ENCODE results near the gene NSUN4. TPM values are rescaled to one million over a fixed set of nuclear protein-coding genes. Genes with fewer than 3 reads are reported as not detected.
"Not testable (repeated sequence)": the region's sequence is repeated elsewhere in the genome, so short reads cannot be mapped to it uniquely, and the experiment has no call there.

NSUN4 gene
- total RNA-seq, 3 donors from 2014 or later = 18.5 to 20.6 (median 20.5) TPM

DNA sequence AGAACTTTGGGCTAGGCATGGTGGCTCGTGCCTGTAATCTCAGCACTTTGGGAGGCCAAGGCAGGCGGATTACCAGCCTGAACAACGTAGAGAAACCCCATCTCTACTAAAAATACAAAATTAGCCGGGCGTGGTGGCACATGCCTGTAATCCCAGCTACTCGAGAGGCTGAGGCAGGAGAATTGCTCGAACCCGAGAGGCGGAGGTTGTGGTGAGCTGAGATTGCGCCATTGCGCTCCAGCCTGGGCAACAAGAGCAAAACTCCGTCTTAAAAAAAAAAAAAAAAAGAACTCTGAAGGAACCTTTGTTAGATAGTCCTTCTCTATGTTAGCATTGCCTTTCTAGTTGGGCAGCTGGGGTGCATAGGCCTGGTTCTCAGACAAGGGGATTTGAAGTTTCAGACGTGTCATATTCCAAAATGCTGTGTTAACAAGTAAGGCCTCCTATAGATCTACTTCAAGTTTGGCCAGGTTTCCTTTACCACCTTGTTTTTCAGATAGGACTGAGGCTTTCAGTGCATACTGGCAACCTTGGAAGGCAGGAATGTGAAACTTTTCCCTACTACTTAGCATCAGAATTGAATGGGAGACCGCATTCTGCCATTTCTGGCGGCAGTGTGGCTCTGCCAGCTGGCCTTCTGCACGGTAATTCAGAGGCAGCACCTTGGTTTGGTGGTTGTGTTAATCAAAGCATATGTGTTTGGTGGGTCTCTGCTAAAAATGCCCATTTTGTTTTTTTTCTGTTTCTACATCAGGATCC lies 31.0 kb upstream of the NSUN4 start:
- no peaks in the 10 kb centered on the region for H3K9me3 ChIP-seq
- TF ChIP-seq, protein P1, sequence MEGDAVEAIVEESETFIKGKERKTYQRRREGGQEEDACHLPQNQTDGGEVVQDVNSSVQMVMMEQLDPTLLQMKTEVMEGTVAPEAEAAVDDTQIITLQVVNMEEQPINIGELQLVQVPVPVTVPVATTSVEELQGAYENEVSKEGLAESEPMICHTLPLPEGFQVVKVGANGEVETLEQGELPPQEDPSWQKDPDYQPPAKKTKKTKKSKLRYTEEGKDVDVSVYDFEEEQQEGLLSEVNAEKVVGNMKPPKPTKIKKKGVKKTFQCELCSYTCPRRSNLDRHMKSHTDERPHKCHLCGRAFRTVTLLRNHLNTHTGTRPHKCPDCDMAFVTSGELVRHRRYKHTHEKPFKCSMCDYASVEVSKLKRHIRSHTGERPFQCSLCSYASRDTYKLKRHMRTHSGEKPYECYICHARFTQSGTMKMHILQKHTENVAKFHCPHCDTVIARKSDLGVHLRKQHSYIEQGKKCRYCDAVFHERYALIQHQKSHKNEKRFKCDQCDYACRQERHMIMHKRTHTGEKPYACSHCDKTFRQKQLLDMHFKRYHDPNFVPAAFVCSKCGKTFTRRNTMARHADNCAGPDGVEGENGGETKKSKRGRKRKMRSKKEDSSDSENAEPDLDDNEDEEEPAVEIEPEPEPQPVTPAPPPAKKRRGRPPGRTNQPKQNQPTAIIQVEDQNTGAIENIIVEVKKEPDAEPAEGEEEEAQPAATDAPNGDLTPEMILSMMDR (IDR thresholded peaks at IDR 0.05) = no peak
- DNase-seq (no peak), ATAC-seq (no peak)
- intact Hi-C loops (cut with DNase I, micrococcal nuclease) = no loop called here
- H3K4me3 ChIP-seq = no peak overlapping the region
- peaks cover 32% of the 10 kb centered on the region for H3K4me1 ChIP-seq (ENCODE audit: low read depth)
- peaks cover 9% of the 10 kb centered on the region for H3K36me3 ChIP-seq (ENCODE audit: low read depth)

DNA sequence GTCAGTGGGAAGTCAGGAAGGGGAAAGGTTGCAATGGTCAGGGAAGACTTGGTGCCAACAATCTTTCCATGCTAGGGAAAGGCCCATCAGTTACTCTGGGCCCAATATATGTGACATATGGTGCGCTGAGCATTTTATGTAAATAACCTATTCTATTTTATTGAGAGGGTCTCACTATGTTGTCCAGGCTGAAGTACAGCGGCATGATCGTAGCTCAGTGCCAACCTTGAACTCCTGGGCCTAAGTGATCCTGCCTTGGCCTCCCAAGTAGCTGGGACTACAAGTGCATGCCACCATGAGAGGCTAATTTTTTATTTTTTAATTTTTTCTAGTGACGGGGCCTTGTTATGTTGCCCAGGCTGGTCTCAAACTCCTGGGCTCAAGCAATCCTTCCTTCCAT lies 30.3 kb upstream of the NSUN4 start:
- Histone ChIP-seq H3K36me3 (ENCODE audit: low read depth) (peaks cover 9% of the 10 kb centered on the region), H3K4me1 (ENCODE audit: low read depth) (peaks cover 25% of the 10 kb centered on the region), H3K4me3 (no peak overlapping the region), H3K9me3 (no peaks in the 10 kb centered on the region)
- TF ChIP-seq, protein P1 (IDR thresholded peaks at IDR 0.05) = no peak
- DNase-seq = no peak
- intact Hi-C loops (cut with DNase I, micrococcal nuclease) = no loop called here
- ATAC-seq = no peak

DNA sequence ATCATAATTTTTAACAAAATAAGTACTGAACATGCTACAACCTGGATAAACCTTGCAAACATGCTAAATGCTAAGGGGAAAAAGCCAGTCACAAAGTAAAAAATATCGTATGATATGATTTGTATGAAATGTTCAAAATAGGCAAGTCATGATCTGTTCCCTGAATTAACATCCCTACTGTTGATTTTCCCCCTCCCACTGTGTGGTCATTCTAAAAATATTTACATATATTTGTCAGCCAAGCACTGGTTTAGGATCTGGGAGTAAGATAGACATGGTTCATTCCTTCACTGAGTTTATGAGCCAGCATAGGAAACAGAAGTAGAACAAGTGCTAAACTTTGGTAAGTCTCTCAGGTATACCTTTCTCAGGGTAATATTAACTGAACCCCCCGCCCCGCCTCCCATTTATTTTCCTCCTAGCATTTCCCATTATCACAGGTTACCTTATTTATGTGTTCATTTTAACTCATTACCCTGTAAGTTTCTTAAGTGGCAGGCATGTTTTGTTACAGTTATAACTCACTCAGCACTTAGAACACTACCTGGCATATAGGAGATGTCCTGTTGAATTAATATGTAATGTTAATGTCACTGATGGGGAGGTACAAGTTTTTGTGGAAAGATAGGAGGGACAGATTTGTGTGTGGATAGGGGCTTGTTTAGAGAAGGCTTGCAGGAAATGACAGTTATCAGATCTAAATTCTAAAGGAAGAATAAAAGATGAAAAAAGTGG lies 24.8 kb upstream of the NSUN4 start:
- ATAC-seq = no peak
- no peaks in the 10 kb centered on the region for H3K4me1 ChIP-seq (ENCODE audit: low read depth)
- intact Hi-C loops (cut with DNase I, micrococcal nuclease) = no loop called here
- no peak for DNase-seq
- H3K9me3 ChIP-seq = no peaks in the 10 kb centered on the region
- H3K36me3 ChIP-seq (ENCODE audit: low read depth) = peaks cover 12% of the 10 kb centered on the region
- no peak overlapping the region for H3K4me3 ChIP-seq
- TF ChIP-seq, protein P1 (IDR thresholded peaks at IDR 0.05) = no peak

DNA sequence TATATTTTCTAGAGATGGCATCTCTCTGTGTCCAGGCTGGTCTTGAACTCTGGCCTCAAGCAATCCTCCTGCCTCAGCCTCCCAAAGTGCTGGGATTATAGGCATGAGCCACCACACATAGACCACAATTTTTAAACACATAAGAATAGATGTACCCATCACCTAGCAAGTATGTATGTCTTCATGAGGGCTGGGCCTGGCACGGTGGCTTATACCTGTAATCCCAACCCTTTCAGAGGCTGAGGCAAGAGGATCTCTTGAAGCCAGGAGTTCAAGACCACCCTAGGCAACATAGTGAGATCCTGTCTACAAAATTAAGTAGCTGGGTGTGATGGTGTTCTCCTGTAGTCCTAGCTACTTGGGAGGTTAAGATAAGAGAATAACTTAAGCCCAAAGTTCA lies 23.3 kb upstream of the NSUN4 start:
- H3K4me3 ChIP-seq = no peak overlapping the region
- ATAC-seq (no peak), DNase-seq (no peak)
- peaks cover 9% of the 10 kb centered on the region for H3K36me3 ChIP-seq (ENCODE audit: low read depth)
- H3K4me1 ChIP-seq (ENCODE audit: low read depth) = no peaks in the 10 kb centered on the region
- H3K9me3 ChIP-seq = no peaks in the 10 kb centered on the region
- intact Hi-C loops (cut with DNase I, micrococcal nuclease) = no loop called here
- TF ChIP-seq, protein P1 (IDR thresholded peaks at IDR 0.05) = no peak

DNA sequence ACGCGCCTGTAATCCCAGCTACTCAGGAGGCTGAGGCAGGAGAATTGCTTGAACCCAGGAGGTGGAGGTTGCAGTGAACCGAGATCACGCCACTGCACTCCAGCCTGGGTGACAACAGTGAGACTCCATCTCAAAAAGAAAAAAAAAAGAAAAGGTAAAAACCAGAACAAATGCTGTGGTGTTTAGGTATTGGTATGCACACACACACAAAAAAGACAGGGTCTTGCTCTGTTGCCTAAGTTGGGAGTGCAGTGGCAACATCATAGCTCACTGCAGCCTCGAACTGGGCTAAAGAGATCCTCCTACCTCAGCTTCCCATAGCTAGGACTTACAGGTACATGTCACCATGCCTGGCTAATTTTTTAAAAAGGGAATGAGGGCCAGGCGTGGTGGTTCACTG lies 21.3 kb upstream of the NSUN4 start:
- DNase-seq; intact Hi-C loops (cut with DNase I, micrococcal nuclease); ATAC-seq; H3K36me3 ChIP-seq (ENCODE audit: low read depth); H3K4me1 ChIP-seq (ENCODE audit: low read depth); H3K9me3 ChIP-seq; H3K4me3 ChIP-seq: not testable (repeated sequence)

DNA sequence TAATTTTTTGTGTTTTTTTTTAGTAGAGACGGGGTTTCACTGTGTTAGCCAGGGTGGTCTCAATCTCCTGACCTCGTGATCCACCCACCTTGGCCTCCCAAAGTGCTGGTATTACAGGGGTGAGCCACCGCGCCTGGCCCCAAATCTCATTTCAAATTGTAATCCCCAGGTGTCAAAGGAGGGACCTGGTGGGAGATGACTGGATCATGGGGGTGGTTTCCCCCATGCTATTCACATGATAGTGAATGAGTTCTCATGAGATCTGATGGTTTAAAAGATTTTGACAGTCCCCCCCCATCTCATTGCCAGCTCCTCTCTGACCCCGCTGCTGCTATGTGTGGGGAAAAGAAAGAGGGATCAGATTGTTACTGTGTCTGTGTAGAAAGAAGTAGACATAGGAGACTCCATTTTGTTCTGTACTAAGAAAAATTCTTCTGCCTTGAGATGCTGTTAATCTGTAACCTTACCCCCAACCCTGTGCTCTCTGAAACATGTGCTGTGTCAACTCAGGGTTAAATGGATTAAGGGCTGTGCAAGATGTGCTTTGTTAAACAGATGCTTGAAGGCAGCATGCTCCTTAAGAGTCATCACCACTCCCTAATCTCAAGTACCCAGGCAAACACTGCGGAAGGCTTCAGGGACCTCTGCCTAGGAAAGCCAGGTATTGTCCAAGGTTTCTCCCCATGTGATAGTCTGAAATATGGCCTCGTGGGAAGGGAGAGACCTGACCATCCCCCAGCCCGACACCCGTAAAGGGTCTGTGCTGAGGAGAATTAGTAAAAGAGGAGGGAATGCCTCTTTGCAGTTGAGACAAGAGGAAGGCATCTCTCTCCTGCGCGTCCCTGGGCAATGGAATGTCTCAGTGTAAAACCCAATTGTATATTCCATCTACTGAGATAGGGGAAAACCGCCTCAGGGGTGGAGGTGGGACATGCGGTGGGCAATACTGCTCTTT lies 20.4 kb upstream of the NSUN4 start:
- H3K4me3 ChIP-seq; intact Hi-C loops (cut with DNase I, micrococcal nuclease); H3K36me3 ChIP-seq (ENCODE audit: low read depth); ATAC-seq; H3K9me3 ChIP-seq; H3K4me1 ChIP-seq (ENCODE audit: low read depth); DNase-seq: not testable (repeated sequence)

DNA sequence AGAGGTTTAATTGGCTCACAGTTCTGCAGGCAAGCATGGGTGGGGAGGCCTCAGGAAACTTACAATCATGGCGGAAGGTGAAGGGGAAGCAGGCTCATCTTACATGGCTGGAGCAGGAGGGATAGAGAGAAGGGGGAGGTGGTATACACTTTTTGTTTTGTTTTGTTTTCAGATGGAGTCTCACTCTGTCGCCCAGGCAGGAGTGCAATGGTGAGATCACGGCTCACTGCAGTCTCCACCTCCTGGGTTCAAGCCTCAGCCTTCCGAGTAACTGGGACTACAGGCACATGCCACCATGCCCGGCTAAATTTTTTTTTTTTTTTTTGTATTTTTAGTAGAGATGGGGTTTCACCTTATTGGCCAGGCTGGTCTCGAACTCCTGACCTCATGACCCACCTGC lies 18.4 kb upstream of the NSUN4 start:
- H3K4me1 ChIP-seq (ENCODE audit: low read depth); intact Hi-C loops (cut with DNase I, micrococcal nuclease); H3K9me3 ChIP-seq; DNase-seq; H3K4me3 ChIP-seq; H3K36me3 ChIP-seq (ENCODE audit: low read depth); ATAC-seq: not testable (repeated sequence)

DNA sequence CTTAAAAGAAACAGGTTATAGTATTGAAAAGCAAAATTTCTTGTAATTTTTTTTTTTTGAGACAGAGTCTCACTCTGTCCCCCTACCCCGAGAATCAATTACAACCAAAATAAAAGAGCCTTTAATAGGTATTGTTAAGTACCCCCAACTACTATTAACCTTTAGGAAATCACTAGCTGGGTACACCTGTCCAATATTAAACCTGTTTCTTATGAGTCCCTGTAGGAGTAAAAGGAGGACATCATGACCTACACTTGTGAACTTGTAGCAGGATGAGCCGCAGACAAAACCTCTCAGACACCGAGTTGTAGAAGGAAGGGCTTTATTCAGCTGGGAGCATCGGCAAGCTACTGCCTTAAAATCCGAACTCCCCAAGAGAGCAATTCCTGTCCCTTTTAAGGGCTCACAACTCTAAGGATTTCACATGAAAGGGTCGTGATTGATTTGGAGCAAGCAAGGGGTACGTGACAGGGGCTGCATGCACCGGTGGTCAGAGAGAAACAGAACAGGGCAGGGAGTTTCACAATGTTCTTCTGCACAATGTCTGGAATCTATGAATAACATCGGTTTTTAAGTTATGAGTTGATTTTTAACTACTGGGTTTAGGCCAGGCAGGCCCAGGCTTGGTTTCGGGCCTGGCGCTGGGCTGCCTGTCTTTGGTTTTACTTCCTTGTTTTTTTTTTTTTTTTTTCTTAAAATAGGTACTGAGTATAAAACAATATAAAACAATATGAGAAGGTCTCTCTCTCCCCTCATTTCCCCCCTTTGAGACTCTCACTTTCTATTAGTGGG lies 15.1 kb upstream of the NSUN4 start:
- H3K4me1 ChIP-seq (ENCODE audit: low read depth); DNase-seq; H3K36me3 ChIP-seq (ENCODE audit: low read depth); H3K9me3 ChIP-seq; intact Hi-C loops (cut with DNase I, micrococcal nuclease); H3K4me3 ChIP-seq; ATAC-seq: not testable (repeated sequence)

DNA sequence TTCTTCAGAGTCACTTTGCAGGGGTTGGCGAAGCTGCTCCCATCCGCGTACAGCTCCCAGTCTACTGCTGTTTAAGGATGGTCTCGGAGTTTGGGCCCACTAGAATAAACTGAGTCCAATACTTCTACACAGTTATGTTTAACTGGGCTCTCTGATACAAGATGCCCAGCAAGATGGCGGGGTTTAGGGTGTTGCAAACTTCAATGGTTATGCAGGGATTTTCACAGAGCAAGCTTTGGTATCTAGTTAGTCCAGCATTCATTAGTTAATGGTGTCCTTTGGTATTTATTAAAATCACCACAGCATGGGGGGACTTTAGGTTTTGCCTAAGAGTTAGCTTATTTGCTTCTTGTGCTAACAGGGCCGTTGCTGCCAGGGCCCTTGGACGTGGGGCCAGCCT lies 12.4 kb upstream of the NSUN4 start:
- DNase-seq; H3K4me1 ChIP-seq (ENCODE audit: low read depth); intact Hi-C loops (cut with DNase I, micrococcal nuclease); ATAC-seq; H3K9me3 ChIP-seq; H3K4me3 ChIP-seq; H3K36me3 ChIP-seq (ENCODE audit: low read depth): not testable (repeated sequence)

Measured in mucosa of descending colon (tissue), 3 donors.